GM21619 (cell line): ENCODE results near the gene ARHGAP8.
"Not testable (repeated sequence)": the region's sequence is repeated elsewhere in the genome, so short reads cannot be mapped to it uniquely, and the experiment has no call there.

ENCODE experiments used
- ATAC-seq: cut with Tn5 transposase; IDR thresholded peaks from one replicate; pipeline ENCODE4 v1.9.1; 2021; ENCODE audit not compliant: unreplicated experiment

Gene ARHGAP8

DNA sequence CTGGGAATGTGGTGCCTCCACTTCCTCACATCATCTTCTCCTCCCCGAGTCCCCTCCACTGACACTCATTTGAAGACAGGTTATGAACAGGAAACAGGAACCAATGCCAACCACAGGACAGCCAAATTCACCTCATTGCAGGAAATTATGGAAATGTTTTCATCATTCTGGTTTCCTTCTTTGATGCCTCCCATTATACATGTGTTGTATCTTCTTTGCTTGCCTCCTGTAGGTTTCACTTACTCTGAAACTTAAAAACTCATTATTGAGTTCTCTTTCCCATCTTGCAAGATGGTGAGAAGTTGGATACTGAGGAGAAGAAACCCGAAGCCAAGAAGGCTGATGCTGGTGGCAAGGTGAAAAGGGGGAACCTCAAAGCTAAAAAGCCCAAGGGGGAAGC, 148.9 kb downstream of the ARHGAP8 start:
- no peak for ATAC-seq

DNA sequence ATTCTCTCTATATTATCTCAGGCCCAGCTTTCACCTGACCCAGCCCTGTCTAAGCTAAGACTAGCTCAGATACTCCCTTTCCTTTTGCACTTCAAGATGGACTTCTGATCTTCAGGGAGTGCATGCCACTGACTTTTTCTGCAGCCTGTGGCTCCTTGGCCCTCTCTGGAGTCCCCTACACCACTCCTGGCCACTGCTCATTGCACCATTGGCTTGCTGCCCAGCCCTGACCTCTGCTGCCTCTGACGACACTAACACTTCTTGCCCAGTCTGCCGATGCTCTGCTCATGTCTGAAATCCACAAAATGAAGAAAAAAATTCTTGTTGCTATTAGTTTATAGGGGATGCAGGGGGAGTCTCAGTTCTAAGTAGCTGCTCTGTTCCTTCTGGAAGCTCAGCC, 150.8 kb downstream of the ARHGAP8 start:
- not testable (repeated sequence) for ATAC-seq

DNA sequence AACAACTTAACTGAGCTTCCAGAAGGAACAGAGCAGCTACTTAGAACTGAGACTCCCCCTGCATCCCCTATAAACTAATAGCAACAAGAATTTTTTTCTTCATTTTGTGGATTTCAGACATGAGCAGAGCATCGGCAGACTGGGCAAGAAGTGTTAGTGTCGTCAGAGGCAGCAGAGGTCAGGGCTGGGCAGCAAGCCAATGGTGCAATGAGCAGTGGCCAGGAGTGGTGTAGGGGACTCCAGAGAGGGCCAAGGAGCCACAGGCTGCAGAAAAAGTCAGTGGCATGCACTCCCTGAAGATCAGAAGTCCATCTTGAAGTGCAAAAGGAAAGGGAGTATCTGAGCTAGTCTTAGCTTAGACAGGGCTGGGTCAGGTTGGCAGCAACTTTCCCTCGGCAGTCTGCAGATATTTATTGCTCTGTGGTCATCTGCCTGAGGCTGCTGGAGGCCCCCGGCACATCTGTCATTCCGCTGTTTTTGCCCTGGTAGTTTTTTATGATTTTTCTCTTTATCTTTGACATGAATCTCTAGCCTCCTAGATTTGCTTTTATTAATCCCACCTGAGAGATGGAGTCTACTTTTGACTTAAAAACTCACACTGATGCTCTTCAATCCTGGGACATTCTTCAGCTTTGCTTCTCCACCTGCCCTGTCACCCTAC, 152.2 kb downstream of the ARHGAP8 start:
- not testable (repeated sequence) for ATAC-seq

DNA sequence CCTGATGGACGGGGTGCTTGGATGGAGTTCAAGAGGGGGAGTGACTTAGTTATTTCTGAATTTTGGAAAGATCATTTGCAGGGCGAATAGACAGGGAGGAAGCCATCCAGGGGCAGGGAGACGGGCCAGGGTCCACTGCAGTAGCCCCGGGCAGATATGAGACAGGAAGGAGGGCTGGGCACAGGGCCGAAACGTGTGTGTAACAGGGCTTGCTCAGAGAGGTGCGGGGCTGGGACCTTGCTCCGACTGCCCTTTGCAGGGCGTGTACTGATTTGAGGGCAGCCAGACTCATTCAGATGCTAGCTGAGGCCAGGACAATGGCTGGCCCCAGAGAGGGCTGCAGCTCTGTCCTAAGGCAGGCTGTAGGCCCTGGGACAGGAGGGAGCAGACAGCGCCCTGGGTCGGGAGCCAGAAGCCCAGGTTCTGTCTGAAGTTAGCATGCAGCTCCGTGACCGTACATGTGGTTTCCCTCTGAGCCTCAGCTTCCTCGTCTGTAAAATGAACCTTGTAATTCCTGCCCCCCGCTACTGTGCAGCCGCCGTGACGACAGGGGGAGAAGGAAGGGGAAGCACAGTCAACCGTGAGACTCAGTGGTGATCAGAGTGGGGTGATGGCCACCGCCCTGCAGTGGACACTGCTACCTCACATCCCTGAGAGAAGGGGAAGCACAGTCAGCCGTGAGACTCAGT, 154.0 kb downstream of the ARHGAP8 start:
- no peak for ATAC-seq

DNA sequence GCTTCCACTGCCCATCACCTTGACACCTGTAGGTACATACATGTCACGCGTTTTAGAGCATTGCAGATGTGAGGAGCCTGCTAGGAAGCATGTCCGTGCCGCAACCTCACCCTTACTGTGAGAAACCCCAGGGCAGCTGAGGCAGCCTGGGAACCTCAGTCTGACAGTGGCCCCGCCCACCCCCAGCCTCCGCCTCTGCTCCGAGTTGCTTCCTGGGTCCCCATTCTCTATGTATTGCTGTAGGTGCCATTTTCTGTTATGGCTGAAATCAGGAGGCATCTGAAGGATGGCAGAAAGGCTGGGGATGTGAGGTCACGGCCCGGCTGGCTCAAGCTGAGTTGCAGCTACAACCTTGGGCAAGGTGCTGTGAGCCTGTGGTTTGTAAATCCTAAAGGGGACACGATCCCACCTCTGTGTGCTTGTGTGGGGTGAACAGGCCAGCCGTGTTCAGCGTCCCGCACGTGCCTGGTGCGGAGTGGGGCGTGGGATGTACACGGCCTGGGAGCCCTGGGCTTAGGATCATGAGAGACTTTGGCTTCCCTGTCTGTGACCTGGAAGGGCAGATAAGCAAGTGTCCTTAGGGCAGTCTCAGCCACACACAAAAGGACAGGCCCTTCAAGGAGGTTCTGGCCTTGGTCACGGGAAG, 154.7 kb downstream of the ARHGAP8 start:
- no peak for ATAC-seq

DNA sequence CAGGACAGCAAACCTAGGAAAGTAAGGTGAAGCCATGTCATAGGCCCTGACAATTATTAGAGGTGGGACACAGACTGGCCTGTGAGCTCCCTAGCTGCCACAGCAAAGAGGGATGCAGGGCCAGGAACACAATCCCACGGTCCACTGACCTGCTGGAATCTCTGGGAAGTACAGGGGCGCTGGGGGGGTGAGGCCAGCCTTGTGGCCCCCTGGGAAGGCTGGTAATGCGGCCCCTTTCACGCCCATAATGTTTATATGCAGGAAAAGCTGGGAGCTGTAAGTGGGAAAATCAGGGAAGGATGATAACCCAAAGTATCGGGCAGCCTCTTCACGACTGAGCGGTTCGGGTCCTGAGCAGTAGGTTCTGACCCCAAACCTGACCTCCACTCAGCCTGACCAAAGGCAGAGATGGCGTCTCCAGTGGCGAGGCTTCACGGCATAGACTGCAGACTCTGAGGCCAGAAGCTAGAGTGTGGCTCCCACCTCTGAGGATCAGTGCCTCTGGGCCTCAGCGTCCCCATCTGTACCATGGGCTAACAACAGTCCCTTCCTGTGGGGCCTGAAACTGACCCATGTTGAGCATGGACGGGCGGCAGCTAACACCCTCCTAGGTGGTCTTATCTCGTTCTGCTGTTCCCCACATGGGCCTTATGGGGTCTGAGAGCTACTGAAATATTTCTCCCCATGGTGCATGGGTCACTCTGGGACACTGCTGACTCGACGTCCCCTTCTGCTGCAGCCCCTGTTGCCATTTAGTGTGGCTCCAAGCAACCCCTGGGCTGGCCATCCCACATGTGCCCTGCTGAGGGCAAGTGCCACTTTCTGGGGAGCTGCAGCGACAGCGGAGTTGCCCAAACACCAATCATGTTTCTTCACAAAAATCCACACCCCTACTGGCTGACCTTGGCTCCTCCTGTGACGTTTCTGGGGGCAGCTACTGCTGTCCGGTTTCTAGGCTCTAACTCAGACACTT, 155.7 kb downstream of the ARHGAP8 start:
- no peak for ATAC-seq

DNA sequence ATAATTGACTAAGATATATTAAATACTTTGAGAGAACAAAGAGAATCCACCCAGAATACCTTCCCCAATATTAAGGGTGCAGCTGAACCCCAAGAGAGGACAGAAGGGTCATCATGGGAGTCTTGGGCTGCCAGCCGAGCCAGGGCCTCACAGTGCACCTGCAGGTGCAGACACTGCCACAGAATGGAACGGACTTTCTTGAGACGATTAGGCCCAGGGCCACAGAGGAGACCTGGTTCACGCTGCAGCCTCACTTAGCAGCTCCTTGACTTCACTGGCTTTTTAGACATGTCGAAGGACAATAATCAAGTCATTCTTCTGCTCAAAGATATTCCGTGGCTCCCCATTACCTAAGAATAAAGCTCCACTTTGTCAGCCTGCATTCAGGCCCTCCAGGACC, 156.9 kb downstream of the ARHGAP8 start:
- ATAC-seq, result no peak
